Activated T-cell treated with anti-CD3 and anti-CD28 coated beads for 24 hours (primary cell): Measurements from ENCODE around the gene SKAP1.
"Not testable (repeated sequence)": the region's sequence is repeated elsewhere in the genome, so short reads cannot be mapped to it uniquely, and the experiment has no call there.

Experiments used
- DNase-seq: peaks from one replicate; pipeline ENCODE4 v3.0.0-alpha.2; 2020; ENCODE audit warnings: low read depth

SKAP1 gene

DNA sequence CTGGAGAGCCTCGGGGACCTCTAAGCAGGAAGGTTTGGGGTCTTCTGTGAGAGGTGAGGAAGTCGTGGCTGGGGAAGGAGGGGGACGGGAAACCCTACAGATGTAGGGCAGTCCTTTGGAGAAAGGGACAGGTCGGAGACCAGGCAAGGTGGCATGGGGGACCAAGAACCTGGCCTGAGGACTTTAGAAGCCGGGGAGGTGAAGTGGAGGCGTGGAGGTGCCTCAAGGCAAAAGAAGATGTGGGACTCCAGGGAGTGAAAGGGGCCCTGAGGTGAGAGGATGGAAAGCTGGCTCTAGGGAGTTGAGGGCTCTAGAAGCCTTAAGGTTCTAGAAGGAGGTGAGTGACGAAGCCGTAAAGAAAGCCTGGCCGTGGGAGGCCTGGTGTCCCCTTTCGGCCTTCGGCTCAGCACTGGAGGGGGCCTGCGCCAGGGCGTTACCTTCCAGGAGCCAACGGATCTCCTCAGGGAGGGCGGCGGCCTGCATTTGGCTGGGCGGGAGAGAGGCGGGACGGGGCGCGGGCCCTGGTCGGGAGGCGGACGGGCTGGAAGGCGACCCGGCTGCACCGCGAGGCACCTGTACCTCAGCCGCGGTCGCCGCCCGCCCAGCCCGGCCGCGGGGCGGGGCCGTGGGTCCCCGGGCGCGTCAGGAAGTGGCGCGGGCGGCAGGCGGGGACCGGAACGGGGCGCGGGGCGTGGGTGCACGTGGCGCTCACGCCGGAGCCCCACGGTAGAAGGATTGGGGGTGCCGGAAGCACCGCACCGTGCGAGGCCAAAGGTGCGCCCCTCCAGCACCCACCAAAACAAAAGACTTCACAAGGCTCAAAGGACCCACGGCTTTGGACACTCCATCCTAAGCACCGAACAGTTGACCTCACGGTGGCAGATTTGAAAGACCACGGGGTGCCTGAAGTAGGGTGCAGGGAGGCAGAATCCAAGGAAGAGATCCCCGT is at the start of gene SKAP1:
Gene SKAP1 (minus strand): TSS at position 577 of the 949 bp plus-strand sequence.
- DNase-seq = peak; percentile 53

- no peak for DNase-seq
Measured at GRCh38 chr17:48479014-48479402, 49.0 kb upstream of the SKAP1 start.

- no peak for DNase-seq
Measured at GRCh38 chr17:48478224-48479013, 48.4 kb upstream of the SKAP1 start.

DNA sequence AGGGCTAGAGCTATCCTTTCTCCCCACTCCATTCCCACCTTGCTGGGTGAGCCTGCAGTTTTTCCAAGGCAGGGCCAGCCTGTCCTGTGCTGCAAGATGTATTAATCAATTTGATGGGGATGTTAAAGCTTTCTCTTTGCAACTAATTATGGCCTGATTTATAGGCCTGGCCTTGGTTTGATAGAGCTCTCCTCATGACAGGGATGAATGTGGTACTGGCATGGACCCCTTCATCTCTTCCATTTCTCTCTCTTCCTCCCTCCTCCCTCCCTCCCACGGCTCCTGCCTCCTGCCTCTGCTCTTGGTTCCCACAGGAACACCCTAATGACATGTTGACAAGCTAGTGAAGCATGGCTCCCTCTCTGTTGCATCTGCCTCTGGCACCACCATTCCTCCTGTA is 47.2 kb upstream of the SKAP1 start:
- DNase-seq = no peak

GRCh38 chr17:48472411-48473281 is 42.6 kb upstream of the SKAP1 start:
- DNase-seq = no peak

DNA sequence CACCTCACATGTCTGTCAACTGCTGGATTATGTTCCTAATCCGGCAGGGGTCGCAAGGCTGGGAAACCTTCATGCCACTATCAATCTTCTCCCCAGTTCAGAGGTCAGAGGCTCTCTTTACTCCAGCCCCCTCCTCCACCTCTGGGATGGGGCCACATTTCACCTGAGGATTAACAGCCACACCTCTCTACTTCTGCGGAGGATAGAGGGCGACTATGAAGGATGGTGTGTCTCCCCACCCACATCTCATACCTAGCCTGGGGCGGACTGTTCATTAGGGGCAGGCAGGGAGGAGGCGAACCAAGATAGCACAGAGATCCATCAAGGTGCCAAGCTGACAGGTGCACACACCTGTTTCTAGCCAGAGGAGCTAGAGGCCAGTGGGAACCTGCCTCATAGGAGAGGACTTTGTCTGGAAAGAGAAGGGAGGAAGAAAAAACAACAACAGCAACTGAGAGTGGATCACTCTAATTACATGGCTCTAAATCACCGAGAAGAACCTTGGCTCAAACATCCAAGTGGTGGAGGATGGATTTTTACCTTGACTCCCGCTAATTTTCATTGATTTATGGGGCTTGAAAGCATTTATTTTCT is 41.9 kb upstream of the SKAP1 start:
- no peak for DNase-seq

- DNase-seq = no peak
Measured at GRCh38 chr17:48470388-48471034, 40.5 kb upstream of the SKAP1 start.

DNA sequence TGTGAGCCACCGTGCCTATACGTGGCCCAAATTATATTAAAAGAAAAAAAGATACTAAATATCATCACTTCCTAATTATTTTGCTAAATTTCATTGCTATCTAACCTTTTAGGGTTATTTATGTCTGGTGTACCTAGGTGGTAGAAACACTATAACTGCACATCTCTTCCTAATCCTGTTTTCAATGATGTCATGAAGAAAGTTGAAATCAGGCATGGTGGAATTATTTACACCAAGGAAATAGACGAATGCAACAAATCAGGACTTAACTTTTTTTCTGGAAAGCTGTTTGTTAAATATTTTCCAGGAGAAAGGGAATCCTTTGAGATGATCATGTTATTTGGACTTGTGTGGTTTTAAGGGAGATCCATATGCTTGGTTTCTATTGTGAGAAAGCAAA is 39.2 kb upstream of the SKAP1 start:
- no peak for DNase-seq

- no peak for DNase-seq
Measured at GRCh38 chr17:48468299-48468698, 38.3 kb upstream of the SKAP1 start.

- no peak for DNase-seq
Measured at GRCh38 chr17:48465884-48466283, 35.9 kb upstream of the SKAP1 start.

- no peak for DNase-seq
Measured at GRCh38 chr17:48463526-48463925, 33.5 kb upstream of the SKAP1 start.

DNA sequence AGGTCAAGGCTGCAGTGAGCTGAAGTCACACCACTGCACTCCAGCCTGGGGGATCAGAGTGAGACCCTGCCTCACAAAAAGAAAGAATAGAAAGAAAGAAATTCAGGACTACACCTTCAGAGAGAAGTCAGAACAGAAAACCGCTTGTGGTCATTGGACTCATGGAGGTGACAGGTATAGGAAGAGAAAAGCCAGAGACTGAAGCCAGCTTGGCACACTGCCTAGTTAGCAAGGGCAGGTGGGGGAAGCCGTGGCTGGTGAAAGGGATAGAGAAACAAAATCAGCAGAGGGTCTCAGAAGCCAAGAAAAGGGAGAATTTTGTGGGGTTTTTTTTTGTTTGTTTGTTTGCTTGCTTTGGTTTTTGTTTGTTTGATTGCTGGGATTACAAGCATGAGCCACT is 32.9 kb upstream of the SKAP1 start:
- DNase-seq = no peak

- no peak for DNase-seq
Measured at GRCh38 chr17:48460052-48460451, 30.0 kb upstream of the SKAP1 start.

GRCh38 chr17:48459070-48459844 is 29.2 kb upstream of the SKAP1 start:
- DNase-seq = no peak

DNA sequence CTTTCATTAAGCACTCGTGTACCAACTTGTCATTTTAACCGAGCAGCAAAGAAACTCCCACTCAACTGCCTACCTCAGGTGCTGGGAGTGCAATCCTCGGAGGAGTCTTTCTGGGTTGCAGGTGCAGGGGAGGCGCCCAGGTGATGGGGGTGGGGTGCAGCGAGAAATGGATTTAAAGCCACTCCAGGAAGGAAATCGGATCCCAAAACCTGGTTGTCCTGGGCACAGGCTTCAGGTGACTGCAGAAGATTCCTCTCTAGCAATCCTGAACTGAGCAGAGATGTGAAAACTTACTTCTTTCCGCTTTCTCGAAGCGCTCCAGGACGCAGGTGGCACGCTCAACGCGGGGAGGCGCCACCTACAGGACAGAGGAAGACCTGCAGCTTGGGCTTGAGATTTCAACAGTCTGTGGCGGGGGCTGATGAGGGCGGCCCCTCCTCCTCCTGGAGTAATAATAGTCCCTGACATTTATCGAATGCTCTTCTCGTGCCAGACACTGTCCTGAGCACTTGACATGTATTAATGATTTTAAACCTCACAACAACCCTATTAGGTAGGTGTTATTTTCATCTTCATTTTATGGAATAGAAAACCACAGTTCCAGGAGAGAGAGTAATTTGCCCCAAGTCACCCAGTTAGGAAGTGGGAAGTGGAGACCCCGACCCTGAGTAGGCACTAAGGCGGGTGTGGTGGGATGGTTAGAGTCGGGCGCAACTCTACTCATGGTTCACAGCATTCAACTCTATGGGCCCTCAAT is 27.2 kb upstream of the SKAP1 start:
- DNase-seq = peak; percentile 71

DNA sequence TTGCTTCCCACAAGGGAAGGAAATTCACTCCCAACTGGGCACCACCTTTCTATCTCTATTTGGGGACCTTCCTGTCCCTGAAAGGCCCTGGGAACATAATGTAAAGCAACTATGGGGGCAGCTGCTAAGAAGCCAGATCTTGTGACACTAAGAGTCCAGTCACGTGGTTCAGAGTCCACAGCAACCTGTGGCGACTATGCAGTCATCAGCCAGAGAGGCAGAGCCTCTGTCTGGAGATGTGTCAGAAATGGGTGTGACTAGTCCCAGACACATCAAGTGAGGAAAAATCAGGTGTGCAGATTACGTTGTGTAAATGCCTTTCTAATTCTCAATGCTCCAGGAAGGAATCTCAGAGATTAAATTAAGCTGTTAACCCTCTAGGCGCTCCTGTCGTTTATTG is 26.6 kb upstream of the SKAP1 start:
- DNase-seq = no peak

DNA sequence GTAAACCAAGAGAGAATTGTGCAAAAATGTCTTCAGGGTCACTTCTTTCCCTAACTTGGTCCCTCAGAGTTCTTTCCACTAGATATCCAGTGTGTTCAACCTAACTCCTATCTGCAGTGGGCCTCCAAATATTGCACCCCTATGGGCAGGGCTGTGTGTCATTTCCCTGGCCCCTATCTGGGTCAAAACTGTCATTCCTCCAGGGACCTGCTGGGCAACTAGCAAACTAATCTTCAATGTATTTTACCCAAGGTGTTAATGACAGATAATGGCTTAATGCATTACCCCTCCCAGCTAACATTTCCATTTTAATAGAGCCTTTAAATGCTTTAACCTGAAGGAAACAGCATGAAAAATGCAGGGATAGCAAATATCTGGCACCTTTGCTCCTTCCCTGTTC is 25.8 kb upstream of the SKAP1 start:
- no peak for DNase-seq

GRCh38 chr17:48453447-48453846 is 23.4 kb upstream of the SKAP1 start:
- no peak for DNase-seq

GRCh38 chr17:48451489-48451888 is 21.5 kb upstream of the SKAP1 start:
- no peak for DNase-seq

DNA sequence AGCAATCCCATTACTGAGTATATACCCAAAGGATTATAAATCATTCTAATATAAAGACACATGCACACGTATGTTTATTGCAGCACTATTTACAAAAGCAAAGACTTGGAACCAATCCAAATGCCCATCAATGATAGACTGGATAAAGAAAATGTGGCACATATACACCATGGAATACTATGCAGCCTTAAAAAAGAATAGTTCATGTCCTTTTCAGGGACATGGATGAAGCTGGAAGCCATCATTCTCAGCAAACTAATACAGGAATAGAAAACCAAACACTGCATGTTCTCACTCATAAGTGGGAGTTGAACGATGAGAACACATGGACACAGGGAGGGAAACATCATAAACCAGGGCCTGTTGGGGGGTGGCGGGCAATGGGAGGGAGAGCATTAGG is 19.3 kb upstream of the SKAP1 start:
- not testable (repeated sequence) for DNase-seq
